ENCODE results near the gene SPINDOC. TPM values are rescaled to one million over a fixed set of nuclear protein-coding genes. Genes with fewer than 3 reads are reported as not detected.

The SPINDOC gene
- total and polyA plus RNA-seq, 2 donors from 2014 or later: 10.9 to 14.2 TPM

GRCh38 chr11:63782749-63783148 is 30.5 kb upstream of the SPINDOC start:
- intact Hi-C loops (cut with DNase I): no loop called here
- no peak for FAIRE-seq
- Histone ChIP-seq H3K4me3 (ENCODE audit: low read length in 3 of 3) (no peak overlapping the region), H3K4me1 (ENCODE audit: control insufficient read depth in 2 of 3, insufficient read depth in 2 of 3, low read depth in 1 of 3, low read length in 3 of 3) (peaks cover 0 to 2% (median 0%) of the 10 kb centered on the region in 3 donors), H3K36me3 (ENCODE audit: control insufficient read depth in 2 of 3, insufficient read depth in 3 of 3, low read length in 3 of 3) (no peaks in the 10 kb centered on the region), H3K27me3 (ENCODE audit: control insufficient read depth, insufficient read depth, low read length) (no peaks in the 10 kb centered on the region), H3K9ac (ENCODE audit: low read length in 3 of 3) (no peak overlapping the region), H3K9me3 (ENCODE audit: control insufficient read depth in 2 of 3, insufficient read depth in 1 of 3, low read length in 3 of 3) (no peaks in the 10 kb centered on the region), H3K27ac (ENCODE audit: low read depth in 2 of 2, low read length in 2 of 2) (no peak overlapping the region)
- DNase-seq: no peak
- TF ChIP-seq CTCF (IDR thresholded peaks at IDR 0.05; ENCODE audit: borderline replicate concordance, extremely low read depth, insufficient read depth): no peak

- FAIRE-seq: no peak
- Histone ChIP-seq H3K9me3 (ENCODE audit: control insufficient read depth in 2 of 3, insufficient read depth in 1 of 3, low read length in 3 of 3) (no peaks in the 10 kb centered on the region), H3K9ac (ENCODE audit: low read length in 3 of 3) (no peak overlapping the region), H3K4me3 (ENCODE audit: low read length in 3 of 3) (no peak overlapping the region), H3K27ac (ENCODE audit: low read depth in 2 of 2, low read length in 2 of 2) (no peak overlapping the region), H3K4me1 (ENCODE audit: control insufficient read depth in 2 of 3, insufficient read depth in 2 of 3, low read depth in 1 of 3, low read length in 3 of 3) (peaks cover 0 to 2% (median 0%) of the 10 kb centered on the region in 3 donors), H3K36me3 (ENCODE audit: control insufficient read depth in 2 of 3, insufficient read depth in 3 of 3, low read length in 3 of 3) (no peaks in the 10 kb centered on the region), H3K27me3 (ENCODE audit: control insufficient read depth, insufficient read depth, low read length) (no peaks in the 10 kb centered on the region)
- intact Hi-C loops (cut with DNase I): no loop called here
- peak in 2 of 5 donors; percentile 24 to 27 for DNase-seq
- no peak for TF ChIP-seq CTCF (IDR thresholded peaks at IDR 0.05; ENCODE audit: borderline replicate concordance, extremely low read depth, insufficient read depth)
Observed at GRCh38 chr11:63783925-63784592, 29.2 kb upstream of the SPINDOC start.

GRCh38 chr11:63785823-63786222 is 27.4 kb upstream of the SPINDOC start:
- Histone ChIP-seq H3K27me3 (ENCODE audit: control insufficient read depth, insufficient read depth, low read length) (no peaks in the 10 kb centered on the region), H3K27ac (ENCODE audit: low read depth in 2 of 2, low read length in 2 of 2) (no peak overlapping the region), H3K9ac (ENCODE audit: low read length in 3 of 3) (no peak overlapping the region), H3K36me3 (ENCODE audit: control insufficient read depth in 2 of 3, insufficient read depth in 3 of 3, low read length in 3 of 3) (no peaks in the 10 kb centered on the region), H3K9me3 (ENCODE audit: control insufficient read depth in 2 of 3, insufficient read depth in 1 of 3, low read length in 3 of 3) (no peaks in the 10 kb centered on the region), H3K4me1 (ENCODE audit: control insufficient read depth in 2 of 3, insufficient read depth in 2 of 3, low read depth in 1 of 3, low read length in 3 of 3) (no peaks in the 10 kb centered on the region), H3K4me3 (ENCODE audit: low read length in 3 of 3) (no peak overlapping the region)
- no peak for FAIRE-seq
- TF ChIP-seq CTCF (IDR thresholded peaks at IDR 0.05; ENCODE audit: borderline replicate concordance, extremely low read depth, insufficient read depth): no peak
- DNase-seq: no peak
- intact Hi-C loops (cut with DNase I): no loop called here
